K562 (cell line): ENCODE measurements around the gene RAD1. TPM values are rescaled to one million over a fixed set of nuclear protein-coding genes. Genes with fewer than 3 reads are reported as not detected.

Experiments used
- ATF2 ChIP-seq: sonication (generic); formaldehyde crosslinking; IDR thresholded peaks from 2 replicates; pipeline ENCODE4 v1.8.1; 2022; ENCODE audit warnings: missing genetic modification reagents
- ATF3 ChIP-seq, 2 experiments: fragments of 450-650 bp in 1 of 2; sonication (generic) in 1 of 2; formaldehyde crosslinking in 1 of 2; IDR thresholded peaks in 1 of 2; conservative IDR thresholded peaks in 1 of 2; 2 replicates each; pipeline versions ENCODE4 v1.6.1 to v1.8.1; 2016 to 2023; ENCODE audit warnings: mild to moderate bottlenecking in 2 of 2, moderate library complexity in 2 of 2, inconsistent platforms in 1 of 2, missing genetic modification reagents in 1 of 2
- CAMTA2 ChIP-seq: fragments of 250-450 bp; sonication (Bioruptor Pico); conservative IDR thresholded peaks from 2 replicates; pipeline ENCODE4 v1.5.1; 2022
- DDX20 ChIP-seq: fragments of 450-650 bp; IDR thresholded peaks from 2 replicates; pipeline ENCODE4 v1.6.1; 2016; ENCODE audit warnings: missing genetic modification characterization, low read depth, mild to moderate bottlenecking, missing compliant biosample characterization, moderate library complexity
- DIDO1 ChIP-seq: fragments of 450-650 bp; IDR thresholded peaks from 2 replicates; pipeline ENCODE4 v1.6.1; 2016; ENCODE audit warnings: low read depth, missing biosample characterization, missing genetic modification characterization
- ERF ChIP-seq: fragments of 450-650 bp; formaldehyde crosslinking; IDR thresholded peaks from 2 replicates; pipeline ENCODE4 v1.4.0; 2020; ENCODE audit warnings: mild to moderate bottlenecking, mixed read lengths
- GTF3C2 ChIP-seq: IDR thresholded peaks from 3 replicates; pipeline ENCODE4 v1.6.1; 2011; ENCODE audit warnings: borderline replicate concordance, mild to moderate bottlenecking, moderate library complexity; ENCODE audit not compliant: insufficient read length; ENCODE audit errors: extremely low read depth
- HDAC3 ChIP-seq: fragments of 450-650 bp; IDR thresholded peaks from 2 replicates; pipeline ENCODE4 v1.6.1; 2018; ENCODE audit warnings: borderline replicate concordance, mild to moderate bottlenecking, moderate library complexity; ENCODE audit not compliant: partially characterized antibody
- HIVEP1 ChIP-seq: fragments of 250-450 bp; sonication (Bioruptor Pico); IDR thresholded peaks from 2 replicates; pipeline ENCODE4 v1.4.0; 2020; ENCODE audit warnings: mild to moderate bottlenecking
- HSF4 ChIP-seq: fragments of 250-450 bp; sonication (Bioruptor Pico); IDR thresholded peaks from 2 replicates; pipeline ENCODE4 v2.1.2; 2022; ENCODE audit warnings: mild to moderate bottlenecking, moderate library complexity, borderline replicate concordance
- MYC ChIP-seq, 2 experiments: fragments of 250-450 bp in 1 of 2; sonication (Bioruptor Pico) in 1 of 2; IDR thresholded peaks; 2 replicates each; pipeline versions ENCODE4 v1.5.1 to v1.6.1; 2012 to 2021; ENCODE audit warnings: low read depth in 2 of 2, borderline replicate concordance in 1 of 2, improper control_type of control experiment in 1 of 2, low read length in 1 of 2, mild to moderate bottlenecking in 1 of 2, moderate library complexity in 1 of 2
- PTBP1 ChIP-seq: fragments of 200-400 bp; formaldehyde crosslinking; IDR thresholded peaks from 2 replicates; pipeline ENCODE4 v1.6.1; 2017; ENCODE audit warnings: low read depth, low read length
- SAFB ChIP-seq: fragments of 200-400 bp; formaldehyde crosslinking; IDR thresholded peaks from 2 replicates; pipeline ENCODE4 v1.6.1; 2017; ENCODE audit warnings: low read depth, low read length, borderline replicate concordance
- TEAD4 ChIP-seq, 2 experiments: sonication (generic) in 1 of 2; formaldehyde crosslinking in 1 of 2; IDR thresholded peaks; 2 replicates each; pipeline versions ENCODE4 v1.6.1 to v1.8.0; 2012 to 2022; ENCODE audit warnings: borderline replicate concordance in 1 of 2, inconsistent platforms in 1 of 2, low read length in 1 of 2, mild to moderate bottlenecking in 1 of 2, missing genetic modification reagents in 1 of 2
- ZBTB11 ChIP-seq, 3 experiments: fragments of 200-800 bp in 1 of 3; fragments of 250-450 bp in 1 of 3; fragments of 450-650 bp in 1 of 3; sonication (Bioruptor Pico) in 1 of 3; sonication (Bioruptor generic) in 1 of 3; formaldehyde crosslinking in 1 of 3; IDR thresholded peaks; 2 replicates each; pipeline versions ENCODE4 v1.6.1 to v1.8.0; 2016 to 2022; ENCODE audit warnings: mild to moderate bottlenecking in 2 of 3, missing genetic modification characterization in 2 of 3, missing compliant biosample characterization in 1 of 3, moderate library complexity in 1 of 3
- ZKSCAN1 ChIP-seq: fragments of 150-350 bp; IDR thresholded peaks from 2 replicates; pipeline ENCODE4 v1.6.1; 2016; ENCODE audit warnings: low read depth, low read length
- polyA plus RNA-seq, 8 experiments: library from polyadenylated mRNA; depleted of rRNA in 4 of 8; stranded (reverse) in 5 of 8; unstranded in 3 of 8; fragments of >200 nt; fragmentation: Nextera tagmentation in 2 of 8; fragmentation: Illumina TruSeq in 1 of 8; extraction: Ambion mirVana in 2 of 8; extraction: Trizol in 1 of 8; gene quantifications; 2 replicates each; pipeline versions ENCODE4 v1.2.1 to v1.2.3, GENCODE V29; 2011 to 2014; ENCODE audit warnings: inconsistent platforms in 1 of 8, missing spikeins in 1 of 8
- total RNA-seq, 7 experiments: library from RNA; depleted of rRNA in 6 of 7; stranded (reverse); fragments of >200 nt in 6 of 7; fragmentation: Illumina TruSeq in 2 of 7; extraction: Trizol in 2 of 7; gene quantifications; 2 replicates each; pipeline versions ENCODE4 v1.2.1 to v1.2.3, GENCODE V29; 2011 to 2021; ENCODE audit warnings: low replicate concordance in 1 of 7

Gene RAD1
- total and polyA plus RNA-seq, 9 of the 15 experiments (the other 6 are each of a cell fraction or from before 2014, with no cell fraction given) = 44.5 to 148 (median 60.8) TPM

- TF ChIP-seq ZBTB11 (CRISPR knock-in tag; IDR thresholded peaks at IDR 0.05) (no peak), SAFB (no peak), HIVEP1 (CRISPR knock-in tag) (no peak), ERF (CRISPR knock-in tag) (no peak), ZKSCAN1 (no peak), PTBP1 (no peak), MYC (IDR thresholded peaks at IDR 0.05; ENCODE audit: low read depth, low read length) (no peak), MYC (CRISPR knock-in tag; IDR thresholded peaks at IDR 0.05; ENCODE audit: borderline replicate concordance, low read depth) (no peak), DIDO1 (tag) (no peak), DDX20 (tag) (no peak), HDAC3 (no peak), GTF3C2 (no peak), ATF3 (IDR thresholded peaks at IDR 0.05) (no peak), ATF3 (CRISPR knock-in tag; conservative IDR thresholded peaks at IDR 0.05) (no peak), TEAD4 (IDR thresholded peaks at IDR 0.05; ENCODE audit: low read length) (peak; percentile 69), TEAD4 (CRISPR knock-in tag; IDR thresholded peaks at IDR 0.05; ENCODE audit: borderline replicate concordance) (no peak), ATF2 (CRISPR knock-in tag) (no peak), HSF4 (no peak), CAMTA2 (CRISPR knock-in tag) (no peak)
Observed at GRCh38 chr5:34895641-34896419, 19.5 kb downstream of the RAD1 start (continued).
